Thyroid gland (tissue), 4 donors: Measurements from ENCODE around the gene DIP2B. TPM values are rescaled to one million over a fixed set of nuclear protein-coding genes. Genes with fewer than 3 reads are reported as not detected.

ENCODE experiments used
- DNase-seq, 2 donors: peaks; one replicate each; pipeline ENCODE4 v3.0.0-alpha.2; 2019
- H3K27ac ChIP-seq, 3 donors: fragments of 200-600 bp; sonication (generic); 1 replicate in 2 of 3; 2 replicates in 1 of 3; pipeline ENCODE4 v1.5.1; 2016 to 2019; ENCODE audit warnings: mild to moderate bottlenecking in 1 of 3, moderate library complexity in 1 of 3
- H3K27me3 ChIP-seq: fragments of 200-600 bp; sonication (generic); one replicate; pipeline ENCODE4 v1.5.1; 2019
- H3K36me3 ChIP-seq, 2 donors: fragments of 200-600 bp; sonication (generic); one replicate each; pipeline ENCODE4 v1.5.1; 2016 to 2019
- H3K4me1 ChIP-seq, 2 donors: fragments of 200-600 bp; sonication (generic); one replicate each; pipeline ENCODE4 v1.5.1; 2017 to 2019
- H3K4me3 ChIP-seq, 3 donors: fragments of 200-600 bp; sonication (generic); replicated peaks in 1 of 3; 1 replicate in 2 of 3; 2 replicates in 1 of 3; pipeline ENCODE4 v1.5.1; 2016; ENCODE audit warnings: mild to moderate bottlenecking in 1 of 3
- H3K9me3 ChIP-seq: fragments of 200-600 bp; sonication (generic); one replicate; pipeline ENCODE4 v1.5.1; 2017
- POLR2A ChIP-seq, 2 donors: fragments of 450-650 bp; IDR thresholded peaks; one replicate each; pipeline ENCODE4 v1.6.1; 2017; ENCODE audit warnings: antibody characterized with exemption in 2 of 2, mild to moderate bottlenecking in 2 of 2, moderate library complexity in 1 of 2
- whole genome bisulfite sequencing, 2 donors: methylation state at CpG; one replicate each; pipeline ENCODE4 v1.1.5; 2017; 5-methylcytosine and 5-hydroxymethylcytosine counted together
- intact Hi-C: fragments of 100-400 bp; cut with DNase I; formaldehyde crosslinking; loops from one replicate; pipeline ENCODE4 v1.15.1; 2023
- total RNA-seq, 4 donors: library from RNA; depleted of rRNA; stranded (reverse); fragments of >200 nt; gene quantifications; one replicate each; pipeline ENCODE4 v1.2.3, GENCODE V29; 2016
- TF ChIP-seq, protein P1 (sequence below), 6 experiments: fragments of 200-600 bp in 3 of 6; fragments of 450-650 bp in 3 of 6; sonication (generic) in 3 of 6; IDR thresholded peaks; one replicate each; pipeline ENCODE4 v1.5.1; 2016 to 2019; ENCODE audit warnings: antibody characterized with exemption in 6 of 6, mild to moderate bottlenecking in 2 of 6, inconsistent platforms in 1 of 6, moderate library complexity in 1 of 6

Gene DIP2B
- total RNA-seq, 4 donors from 2014 or later = 27.7 to 45.7 (median 32.4) TPM

DNA sequence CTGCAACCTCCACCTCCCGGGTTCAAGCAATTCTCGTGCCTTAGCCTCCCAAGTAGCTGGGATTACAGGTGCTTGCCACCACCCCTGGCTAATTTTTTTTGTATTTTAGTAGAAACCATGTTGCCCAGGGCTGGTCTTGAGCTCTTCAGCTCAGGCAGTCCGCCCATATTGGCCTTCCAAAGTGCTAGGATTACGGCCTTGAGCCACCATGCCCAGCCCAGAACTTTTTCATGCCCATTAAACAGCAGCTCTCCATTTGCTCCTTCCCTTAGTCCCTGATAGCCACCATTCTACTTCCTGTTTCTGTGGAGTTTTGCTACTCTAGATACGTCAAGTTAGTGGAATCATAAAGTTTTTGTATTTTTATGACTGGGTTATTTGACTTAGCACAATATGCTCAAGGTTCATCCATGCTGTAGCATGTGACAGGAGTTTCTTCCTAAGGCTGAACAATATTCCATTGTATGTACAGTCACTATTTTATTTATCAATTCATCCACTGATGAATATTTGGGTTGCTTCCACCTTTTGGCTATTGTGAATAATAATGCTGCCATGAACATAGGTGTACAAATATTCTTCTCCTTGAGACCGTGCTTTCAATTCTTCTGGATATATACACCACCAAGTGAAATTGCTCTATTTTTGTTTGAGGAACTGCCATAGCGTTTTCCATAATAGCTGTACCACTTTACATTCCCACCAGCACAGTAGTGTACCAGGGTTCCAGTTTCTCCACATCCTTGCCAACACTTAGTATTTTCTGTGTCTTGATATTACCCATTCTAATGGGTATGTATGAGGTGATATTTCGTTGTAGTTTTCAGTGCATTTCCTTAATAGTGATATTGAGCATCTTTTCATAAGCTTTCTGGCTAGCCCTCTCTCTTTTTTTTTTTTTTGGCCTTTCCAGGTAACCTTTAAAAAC, 274.1 kb downstream of the DIP2B start:
- Histone ChIP-seq H3K9me3 (no peaks in the 10 kb centered on the region), H3K27me3 (no peaks in the 10 kb centered on the region), H3K4me1 (no peaks in the 10 kb centered on the region), H3K27ac (no peak overlapping the region), H3K36me3 (peaks cover 0 to 3% of the 10 kb centered on the region in 2 donors), H3K4me3 (no peak overlapping the region)
- 94 to 98% methylated on average over 8 of the region's 8 CpGs for WGBS, 2 donors
- TF ChIP-seq, protein P1, sequence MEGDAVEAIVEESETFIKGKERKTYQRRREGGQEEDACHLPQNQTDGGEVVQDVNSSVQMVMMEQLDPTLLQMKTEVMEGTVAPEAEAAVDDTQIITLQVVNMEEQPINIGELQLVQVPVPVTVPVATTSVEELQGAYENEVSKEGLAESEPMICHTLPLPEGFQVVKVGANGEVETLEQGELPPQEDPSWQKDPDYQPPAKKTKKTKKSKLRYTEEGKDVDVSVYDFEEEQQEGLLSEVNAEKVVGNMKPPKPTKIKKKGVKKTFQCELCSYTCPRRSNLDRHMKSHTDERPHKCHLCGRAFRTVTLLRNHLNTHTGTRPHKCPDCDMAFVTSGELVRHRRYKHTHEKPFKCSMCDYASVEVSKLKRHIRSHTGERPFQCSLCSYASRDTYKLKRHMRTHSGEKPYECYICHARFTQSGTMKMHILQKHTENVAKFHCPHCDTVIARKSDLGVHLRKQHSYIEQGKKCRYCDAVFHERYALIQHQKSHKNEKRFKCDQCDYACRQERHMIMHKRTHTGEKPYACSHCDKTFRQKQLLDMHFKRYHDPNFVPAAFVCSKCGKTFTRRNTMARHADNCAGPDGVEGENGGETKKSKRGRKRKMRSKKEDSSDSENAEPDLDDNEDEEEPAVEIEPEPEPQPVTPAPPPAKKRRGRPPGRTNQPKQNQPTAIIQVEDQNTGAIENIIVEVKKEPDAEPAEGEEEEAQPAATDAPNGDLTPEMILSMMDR (IDR thresholded peaks at IDR 0.05) = no peak
- TF ChIP-seq POLR2A (IDR thresholded peaks at IDR 0.05) = no peak
- intact Hi-C loops = no loop called here
- no peak for DNase-seq

DNA sequence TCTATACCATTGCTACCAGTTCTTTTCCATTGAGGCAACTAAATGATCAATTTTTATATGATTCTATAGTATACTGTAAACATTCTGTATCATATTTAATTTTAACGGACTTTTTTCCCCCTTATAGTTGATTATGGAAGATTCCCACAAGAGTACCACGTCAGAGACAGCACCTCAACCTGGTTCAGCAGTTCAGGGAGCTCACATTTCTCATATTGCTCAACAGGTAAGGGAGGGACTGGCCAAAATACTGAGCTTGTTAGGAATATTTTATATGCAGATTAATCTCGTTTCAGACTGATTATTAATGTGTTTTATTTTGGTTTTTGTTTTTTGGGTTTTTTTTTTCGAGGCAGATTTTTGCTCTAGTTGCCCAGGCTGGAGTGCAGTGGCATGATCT, 275.2 kb downstream of the DIP2B start:
- no peak for DNase-seq
- TF ChIP-seq, protein P1 (IDR thresholded peaks at IDR 0.05) = no peak
- no peak for TF ChIP-seq POLR2A (IDR thresholded peaks at IDR 0.05)
- Histone ChIP-seq H3K4me1 (no peaks in the 10 kb centered on the region), H3K36me3 (peaks cover 0 to 3% of the 10 kb centered on the region in 2 donors), H3K4me3 (no peak overlapping the region), H3K27me3 (no peaks in the 10 kb centered on the region), H3K9me3 (no peaks in the 10 kb centered on the region), H3K27ac (no peak overlapping the region)
- intact Hi-C loops = no loop called here
- 95 to 96% methylated on average over 4 of the region's 4 CpGs for WGBS, 2 donors

DNA sequence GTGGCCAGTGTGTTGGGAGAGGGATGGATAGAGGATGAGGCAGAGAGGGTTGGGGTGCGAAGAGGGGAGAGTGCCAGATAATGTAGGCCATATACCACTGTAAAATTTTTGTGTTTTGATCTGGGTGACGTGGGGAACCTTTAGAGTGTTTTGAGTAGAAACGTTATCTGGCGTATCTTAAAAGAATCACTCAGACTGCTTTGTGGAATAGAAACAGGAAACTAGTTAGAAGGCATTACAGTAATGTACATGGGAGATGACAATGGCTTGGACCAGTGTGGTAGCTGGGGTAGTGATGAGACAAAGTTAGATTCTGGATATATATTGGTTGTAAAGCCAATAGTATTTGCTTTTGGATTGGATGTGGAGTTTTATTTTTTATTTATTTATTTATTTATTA, 279.7 kb downstream of the DIP2B start:
- H3K4me3 ChIP-seq = no peak overlapping the region
- DNase-seq = no peak
- no peak overlapping the region for H3K27ac ChIP-seq
- peaks cover 6 to 23% of the 10 kb centered on the region in 2 donors for H3K4me1 ChIP-seq
- WGBS, 2 donors = 93 to 94% methylated on average over 4 of the region's 4 CpGs
- no peaks in the 10 kb centered on the region for H3K27me3 ChIP-seq
- TF ChIP-seq, protein P1 (IDR thresholded peaks at IDR 0.05) = no peak
- no peak for TF ChIP-seq POLR2A (IDR thresholded peaks at IDR 0.05)
- no peaks in the 10 kb centered on the region for H3K9me3 ChIP-seq
- peaks cover 0 to 3% of the 10 kb centered on the region in 2 donors for H3K36me3 ChIP-seq
- intact Hi-C loops = no loop called here

DNA sequence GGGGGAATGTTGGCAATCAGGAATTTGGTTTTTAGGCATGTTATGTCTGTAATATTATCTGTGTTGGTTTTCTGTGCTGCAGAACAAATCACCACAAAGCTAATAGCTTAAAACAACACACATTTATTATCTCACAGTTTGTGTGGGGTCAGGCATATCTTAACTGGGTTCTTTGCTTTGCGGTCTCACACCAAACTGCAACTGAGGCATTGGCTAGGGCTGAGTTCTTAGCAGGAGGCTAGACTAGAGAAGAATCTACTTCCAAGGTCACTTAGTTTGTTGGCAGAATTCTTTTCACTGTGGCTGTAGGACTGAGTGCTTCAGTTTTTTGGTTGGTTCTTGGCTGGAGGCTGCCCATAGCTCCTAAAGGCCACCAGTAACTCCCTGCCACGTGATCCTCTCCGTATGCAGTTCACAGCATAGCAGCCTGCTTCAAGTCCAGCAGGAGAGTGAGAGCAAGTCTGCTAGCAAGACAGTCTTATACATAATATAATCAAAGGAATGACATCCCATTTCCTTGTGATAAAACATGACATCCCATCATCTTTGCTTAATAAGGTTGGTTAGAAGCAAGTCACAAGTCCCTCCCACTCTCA, 280.7 kb downstream of the DIP2B start:
- Histone ChIP-seq H3K36me3 (peaks cover 0 to 2% of the 10 kb centered on the region in 2 donors), H3K27me3 (no peaks in the 10 kb centered on the region), H3K9me3 (no peaks in the 10 kb centered on the region), H3K4me3 (no peak overlapping the region), H3K27ac (peak overlapping the region in 2 of 3 donors; percentile 74 to 77), H3K4me1 (peaks cover 6 to 23% of the 10 kb centered on the region in 2 donors)
- 95 to 98% methylated on average over 3 of the region's 3 CpGs for WGBS, 2 donors
- DNase-seq = no peak
- TF ChIP-seq, protein P1 (IDR thresholded peaks at IDR 0.05) = no peak
- no peak for TF ChIP-seq POLR2A (IDR thresholded peaks at IDR 0.05)
- intact Hi-C loops = no loop called here
